CD4-positive, alpha-beta T cell treated with Interleukin-15 for 1 hour (primary cell): ENCODE measurements around the gene RASA4B.
"Not testable (repeated sequence)": the region's sequence is repeated elsewhere in the genome, so short reads cannot be mapped to it uniquely, and the experiment has no call there.

Source experiments
- DNase-seq: peaks from one replicate; pipeline ENCODE4 v3.0.0-alpha.2; 2020

RASA4B gene

GRCh38 chr7:102517550-102518147 lies at the start of gene RASA4B:
TSS of gene RASA4B (minus strand) at chr7:102517777. CDS start at chr7:102517710, 67 bp downstream.
- DNase-seq = peak; percentile 15

- not testable (repeated sequence) for DNase-seq
Measured at GRCh38 chr7:102550808-102551422, 33.3 kb upstream of the RASA4B start, which contains the start of gene SPDYE2. TSS of gene SPDYE2 (plus strand) at chr7:102551226. CDS start at chr7:102553256, 2,030 bp downstream.

- not testable (repeated sequence) for DNase-seq
Measured at GRCh38 chr7:102546353-102546752, 28.8 kb upstream of the RASA4B start.

- DNase-seq = not testable (repeated sequence)
Measured at GRCh38 chr7:102545288-102545687, 27.7 kb upstream of the RASA4B start.

GRCh38 chr7:102544372-102544771 lies 26.8 kb upstream of the RASA4B start:
- DNase-seq = not testable (repeated sequence)

- not testable (repeated sequence) for DNase-seq
Measured at GRCh38 chr7:102543596-102543995, 26.0 kb upstream of the RASA4B start, which contains the start of gene UPK3BL2. TSS of gene UPK3BL2 (minus strand) at chr7:102543696. CDS start at chr7:102543636, 60 bp downstream.

- not testable (repeated sequence) for DNase-seq
Measured at GRCh38 chr7:102542771-102543170, 25.2 kb upstream of the RASA4B start.

GRCh38 chr7:102542083-102542482 lies 24.5 kb upstream of the RASA4B start:
- not testable (repeated sequence) for DNase-seq

- not testable (repeated sequence) for DNase-seq
Measured at GRCh38 chr7:102540604-102541003, 23.0 kb upstream of the RASA4B start.

GRCh38 chr7:102535062-102535615 lies 17.6 kb upstream of the RASA4B start:
- DNase-seq = not testable (repeated sequence)

- DNase-seq = not testable (repeated sequence)
Measured at GRCh38 chr7:102532127-102532526, 14.6 kb upstream of the RASA4B start.

GRCh38 chr7:102531583-102531982 lies 14.0 kb upstream of the RASA4B start:
- not testable (repeated sequence) for DNase-seq

- not testable (repeated sequence) for DNase-seq
Measured at GRCh38 chr7:102527822-102528793, 10.5 kb upstream of the RASA4B start.

GRCh38 chr7:102527182-102527581 lies 9.6 kb upstream of the RASA4B start:
- DNase-seq = not testable (repeated sequence)

- DNase-seq = not testable (repeated sequence)
Measured at GRCh38 chr7:102524803-102525202, 7.2 kb upstream of the RASA4B start.

- DNase-seq = not testable (repeated sequence)
Measured at GRCh38 chr7:102520797-102521196, 3.2 kb upstream of the RASA4B start.

- DNase-seq = not testable (repeated sequence)
Measured at GRCh38 chr7:102516951-102517350, 626 bp downstream of the RASA4B start.

- DNase-seq = not testable (repeated sequence)
Measured at GRCh38 chr7:102515889-102516288, 1.7 kb downstream of the RASA4B start.

- not testable (repeated sequence) for DNase-seq
Measured at GRCh38 chr7:102514881-102515721, 2.5 kb downstream of the RASA4B start.

GRCh38 chr7:102512642-102513221 lies 4.8 kb downstream of the RASA4B start:
- DNase-seq = not testable (repeated sequence)

GRCh38 chr7:102511860-102512522 lies 5.6 kb downstream of the RASA4B start:
- not testable (repeated sequence) for DNase-seq
